ENCODE data around the gene SH3YL1.

DNA sequence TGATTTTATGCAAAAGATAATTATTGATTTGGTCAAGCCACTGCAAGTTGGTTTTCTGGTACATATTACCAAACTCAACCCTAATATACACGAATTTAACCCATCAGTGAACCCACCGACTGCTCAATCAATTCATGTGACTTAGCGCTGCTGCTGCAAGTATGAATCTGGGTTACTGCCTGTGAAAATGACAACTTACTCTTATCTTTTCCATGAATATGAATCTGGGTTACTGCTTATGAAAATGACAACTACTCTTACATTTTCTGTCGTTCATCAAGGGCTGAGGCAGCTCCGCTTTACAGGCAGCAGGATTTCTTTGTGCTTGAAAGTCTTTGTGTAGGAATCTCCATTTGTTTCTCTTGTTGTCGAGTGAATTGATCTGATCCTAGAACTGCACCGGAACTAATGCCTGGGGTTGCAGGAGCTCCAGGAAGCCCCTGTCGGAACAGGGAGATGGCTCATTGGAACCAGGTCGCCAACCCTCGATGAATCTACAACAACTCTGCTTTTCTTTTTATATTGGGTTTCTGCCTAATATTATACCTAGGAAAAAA, 46.2 kb upstream of the SH3YL1 start:
- TF ChIP-seq EP300 (IDR thresholded peaks at IDR 0.05), result no peak
- TF ChIP-seq POLR2A (IDR thresholded peaks at IDR 0.05), result no peak
- TF ChIP-seq, protein P1, sequence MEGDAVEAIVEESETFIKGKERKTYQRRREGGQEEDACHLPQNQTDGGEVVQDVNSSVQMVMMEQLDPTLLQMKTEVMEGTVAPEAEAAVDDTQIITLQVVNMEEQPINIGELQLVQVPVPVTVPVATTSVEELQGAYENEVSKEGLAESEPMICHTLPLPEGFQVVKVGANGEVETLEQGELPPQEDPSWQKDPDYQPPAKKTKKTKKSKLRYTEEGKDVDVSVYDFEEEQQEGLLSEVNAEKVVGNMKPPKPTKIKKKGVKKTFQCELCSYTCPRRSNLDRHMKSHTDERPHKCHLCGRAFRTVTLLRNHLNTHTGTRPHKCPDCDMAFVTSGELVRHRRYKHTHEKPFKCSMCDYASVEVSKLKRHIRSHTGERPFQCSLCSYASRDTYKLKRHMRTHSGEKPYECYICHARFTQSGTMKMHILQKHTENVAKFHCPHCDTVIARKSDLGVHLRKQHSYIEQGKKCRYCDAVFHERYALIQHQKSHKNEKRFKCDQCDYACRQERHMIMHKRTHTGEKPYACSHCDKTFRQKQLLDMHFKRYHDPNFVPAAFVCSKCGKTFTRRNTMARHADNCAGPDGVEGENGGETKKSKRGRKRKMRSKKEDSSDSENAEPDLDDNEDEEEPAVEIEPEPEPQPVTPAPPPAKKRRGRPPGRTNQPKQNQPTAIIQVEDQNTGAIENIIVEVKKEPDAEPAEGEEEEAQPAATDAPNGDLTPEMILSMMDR (IDR thresholded peaks at IDR 0.05), result no peak
- TF ChIP-seq POLR2AphosphoS5 (IDR thresholded peaks at IDR 0.05), result no peak

Data from gastroesophageal sphincter (tissue), 3 donors.